K562 (cell line): ENCODE data around the gene PTPN7. TPM values are rescaled to one million over a fixed set of nuclear protein-coding genes. Genes with fewer than 3 reads are reported as not detected.

Experiments
- CBX2 ChIP-seq: fragments of 200-600 bp; sonication (generic); IDR thresholded peaks from one replicate; pipeline ENCODE4 v1.6.1; 2012; ENCODE audit warnings: mild to moderate bottlenecking, low read length, inconsistent platforms; ENCODE audit not compliant: insufficient read depth, poor library complexity, severe bottlenecking
- CCNT2 ChIP-seq: IDR thresholded peaks from 2 replicates; pipeline ENCODE4 v1.6.1; 2011; ENCODE audit warnings: borderline replicate concordance, low read depth, mild to moderate bottlenecking, moderate library complexity, mixed read lengths, low read length; ENCODE audit not compliant: insufficient read length; ENCODE audit errors: extremely low read depth
- FOXJ3 ChIP-seq: sonication (generic); formaldehyde crosslinking; IDR thresholded peaks from 2 replicates; pipeline ENCODE4 v1.4.0; 2020; ENCODE audit warnings: mild to moderate bottlenecking, missing genetic modification reagents
- JUNB ChIP-seq: fragments of 450-650 bp; formaldehyde crosslinking; conservative IDR thresholded peaks from 2 replicates; pipeline ENCODE4 v1.4.0; 2020; ENCODE audit warnings: mild to moderate bottlenecking
- KAT8 ChIP-seq: fragments of 450-650 bp; IDR thresholded peaks from 2 replicates; pipeline ENCODE4 v1.6.1; 2016; ENCODE audit warnings: low read depth, mild to moderate bottlenecking
- MTA2 ChIP-seq: fragments of 450-650 bp; IDR thresholded peaks from 2 replicates; pipeline ENCODE4 v1.6.1; 2016; ENCODE audit warnings: low read depth
- SNIP1 ChIP-seq: fragments of 450-650 bp; IDR thresholded peaks from 2 replicates; pipeline ENCODE4 v1.7.1; 2017; ENCODE audit warnings: low read depth, mild to moderate bottlenecking
- STAG1 ChIP-seq: sonication (generic); formaldehyde crosslinking; IDR thresholded peaks from 2 replicates; pipeline ENCODE4 v1.5.0; 2020; ENCODE audit warnings: missing genetic modification reagents, borderline replicate concordance
- TCF3 ChIP-seq: sonication (generic); formaldehyde crosslinking; IDR thresholded peaks from 2 replicates; pipeline ENCODE4 v1.4.0; 2020; ENCODE audit warnings: mild to moderate bottlenecking, missing genetic modification reagents
- TSC22D4 ChIP-seq: fragments of 450-650 bp; IDR thresholded peaks from 2 replicates; pipeline ENCODE4 v1.6.1; 2016; ENCODE audit warnings: missing genetic modification characterization, missing biosample characterization, control low read depth
- YY1 ChIP-seq, 3 experiments: IDR thresholded peaks; 2 replicates each; pipeline ENCODE4 v1.6.1; 2011; ENCODE audit warnings: low read length in 2 of 3, mild to moderate bottlenecking in 2 of 3, moderate library complexity in 2 of 3, borderline replicate concordance in 1 of 3, control low read depth in 1 of 3, low read depth in 1 of 3; ENCODE audit not compliant: insufficient read depth in 3 of 3, insufficient replicate concordance in 2 of 3, control insufficient read depth in 1 of 3, insufficient read length in 1 of 3; ENCODE audit errors: extremely low read depth in 1 of 3
- ZFP1 ChIP-seq: fragments of 450-650 bp; formaldehyde crosslinking; IDR thresholded peaks from 2 replicates; pipeline ENCODE4 v1.4.0; 2020; ENCODE audit warnings: mild to moderate bottlenecking, mixed read lengths
- ZNF12 ChIP-seq: sonication (generic); formaldehyde crosslinking; IDR thresholded peaks from 2 replicates; pipeline ENCODE4 v1.4.0; 2020; ENCODE audit warnings: mild to moderate bottlenecking, missing genetic modification reagents
- ZNF263 ChIP-seq: sonication (generic); formaldehyde crosslinking; IDR thresholded peaks from 2 replicates; pipeline ENCODE4 v1.8.0; 2022; ENCODE audit warnings: mild to moderate bottlenecking, missing genetic modification reagents, borderline replicate concordance
- ZNF316 ChIP-seq: fragments of 450-650 bp; IDR thresholded peaks from 2 replicates; pipeline ENCODE4 v1.6.1; 2016
- ZNF583 ChIP-seq: fragments of 250-450 bp; sonication (Bioruptor Pico); IDR thresholded peaks from 2 replicates; pipeline ENCODE4 v1.4.0; 2020
- ZNF785 ChIP-seq: fragments of 250-450 bp; sonication (Bioruptor Pico); IDR thresholded peaks from 2 replicates; pipeline ENCODE4 v1.4.0; 2020; ENCODE audit warnings: mild to moderate bottlenecking
- polyA plus RNA-seq, 8 experiments: library from polyadenylated mRNA; depleted of rRNA in 4 of 8; stranded (reverse) in 5 of 8; unstranded in 3 of 8; fragments of >200 nt; fragmentation: Nextera tagmentation in 2 of 8; fragmentation: Illumina TruSeq in 1 of 8; extraction: Ambion mirVana in 2 of 8; extraction: Trizol in 1 of 8; gene quantifications; 2 replicates each; pipeline versions ENCODE4 v1.2.1 to v1.2.3, GENCODE V29; 2011 to 2014; ENCODE audit warnings: inconsistent platforms in 1 of 8, missing spikeins in 1 of 8
- total RNA-seq, 7 experiments: library from RNA; depleted of rRNA in 6 of 7; stranded (reverse); fragments of >200 nt in 6 of 7; fragmentation: Illumina TruSeq in 2 of 7; extraction: Trizol in 2 of 7; gene quantifications; 2 replicates each; pipeline versions ENCODE4 v1.2.1 to v1.2.3, GENCODE V29; 2011 to 2021; ENCODE audit warnings: low replicate concordance in 1 of 7
- TF ChIP-seq, protein P1 (sequence below): fragments of 250-450 bp; sonication (Bioruptor Pico); IDR thresholded peaks from 2 replicates; pipeline ENCODE4 v1.4.0; 2020; ENCODE audit warnings: mild to moderate bottlenecking, moderate library complexity
- TF ChIP-seq, protein P2 (sequence below): fragments of 200-800 bp; sonication (Bioruptor generic); IDR thresholded peaks from 2 replicates; pipeline ENCODE4 v1.6.1; 2016; ENCODE audit warnings: missing genetic modification characterization, missing compliant biosample characterization

The PTPN7 gene
- total and polyA plus RNA-seq, 9 of the 15 experiments (the other 6 are each of a cell fraction or from before 2014, with no cell fraction given): 18.7 to 144 (median 120) TPM

GRCh38 chr1:202106340-202107254 is 53.8 kb downstream of the PTPN7 start (continued):
- TF ChIP-seq CBX2 (no peak), ZNF12 (CRISPR knock-in tag) (no peak), JUNB (CRISPR knock-in tag) (no peak), KAT8 (no peak), SNIP1 (no peak), ZFP1 (CRISPR knock-in tag) (no peak), ZNF785 (no peak), TCF3 (peak; percentile 48; the same call in 1 of the 2 replicates), ZNF316 (no peak), MTA2 (peak; percentile 41; the same call in 1 of the 2 replicates), FOXJ3 (CRISPR knock-in tag) (no peak), STAG1 (CRISPR knock-in tag) (no peak), CCNT2 (peak; percentile 45), YY1 (IDR thresholded peaks at IDR 0.05; ENCODE audit: borderline replicate concordance in 1 of 3, control insufficient read depth in 1 of 3, extremely low read depth in 1 of 3, insufficient read depth in 3 of 3, insufficient read length in 1 of 3, insufficient replicate concordance in 2 of 3, low read depth in 1 of 3, low read length in 2 of 3) (no peak), TSC22D4 (tag) (no peak), ZNF263 (CRISPR knock-in tag) (no peak; the same call in 1 of the 2 replicates), ZNF583 (CRISPR knock-in tag) (no peak)
- TF ChIP-seq, protein P1, sequence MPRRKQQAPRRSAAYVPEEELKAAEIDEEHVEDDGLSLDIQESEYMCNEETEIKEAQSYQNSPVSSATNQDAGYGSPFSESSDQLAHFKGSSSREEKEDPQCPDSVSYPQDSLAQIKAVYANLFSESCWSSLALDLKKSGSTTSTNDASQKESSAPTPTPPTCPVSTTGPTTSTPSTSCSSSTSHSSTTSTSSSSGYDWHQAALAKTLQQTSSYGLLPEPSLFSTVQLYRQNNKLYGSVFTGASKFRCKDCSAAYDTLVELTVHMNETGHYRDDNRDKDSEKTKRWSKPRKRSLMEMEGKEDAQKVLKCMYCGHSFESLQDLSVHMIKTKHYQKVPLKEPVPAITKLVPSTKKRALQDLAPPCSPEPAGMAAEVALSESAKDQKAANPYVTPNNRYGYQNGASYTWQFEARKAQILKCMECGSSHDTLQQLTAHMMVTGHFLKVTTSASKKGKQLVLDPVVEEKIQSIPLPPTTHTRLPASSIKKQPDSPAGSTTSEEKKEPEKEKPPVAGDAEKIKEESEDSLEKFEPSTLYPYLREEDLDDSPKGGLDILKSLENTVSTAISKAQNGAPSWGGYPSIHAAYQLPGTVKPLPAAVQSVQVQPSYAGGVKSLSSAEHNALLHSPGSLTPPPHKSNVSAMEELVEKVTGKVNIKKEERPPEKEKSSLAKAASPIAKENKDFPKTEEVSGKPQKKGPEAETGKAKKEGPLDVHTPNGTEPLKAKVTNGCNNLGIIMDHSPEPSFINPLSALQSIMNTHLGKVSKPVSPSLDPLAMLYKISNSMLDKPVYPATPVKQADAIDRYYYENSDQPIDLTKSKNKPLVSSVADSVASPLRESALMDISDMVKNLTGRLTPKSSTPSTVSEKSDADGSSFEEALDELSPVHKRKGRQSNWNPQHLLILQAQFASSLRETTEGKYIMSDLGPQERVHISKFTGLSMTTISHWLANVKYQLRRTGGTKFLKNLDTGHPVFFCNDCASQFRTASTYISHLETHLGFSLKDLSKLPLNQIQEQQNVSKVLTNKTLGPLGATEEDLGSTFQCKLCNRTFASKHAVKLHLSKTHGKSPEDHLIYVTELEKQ (CRISPR knock-in tag): no peak
- TF ChIP-seq, protein P2, sequence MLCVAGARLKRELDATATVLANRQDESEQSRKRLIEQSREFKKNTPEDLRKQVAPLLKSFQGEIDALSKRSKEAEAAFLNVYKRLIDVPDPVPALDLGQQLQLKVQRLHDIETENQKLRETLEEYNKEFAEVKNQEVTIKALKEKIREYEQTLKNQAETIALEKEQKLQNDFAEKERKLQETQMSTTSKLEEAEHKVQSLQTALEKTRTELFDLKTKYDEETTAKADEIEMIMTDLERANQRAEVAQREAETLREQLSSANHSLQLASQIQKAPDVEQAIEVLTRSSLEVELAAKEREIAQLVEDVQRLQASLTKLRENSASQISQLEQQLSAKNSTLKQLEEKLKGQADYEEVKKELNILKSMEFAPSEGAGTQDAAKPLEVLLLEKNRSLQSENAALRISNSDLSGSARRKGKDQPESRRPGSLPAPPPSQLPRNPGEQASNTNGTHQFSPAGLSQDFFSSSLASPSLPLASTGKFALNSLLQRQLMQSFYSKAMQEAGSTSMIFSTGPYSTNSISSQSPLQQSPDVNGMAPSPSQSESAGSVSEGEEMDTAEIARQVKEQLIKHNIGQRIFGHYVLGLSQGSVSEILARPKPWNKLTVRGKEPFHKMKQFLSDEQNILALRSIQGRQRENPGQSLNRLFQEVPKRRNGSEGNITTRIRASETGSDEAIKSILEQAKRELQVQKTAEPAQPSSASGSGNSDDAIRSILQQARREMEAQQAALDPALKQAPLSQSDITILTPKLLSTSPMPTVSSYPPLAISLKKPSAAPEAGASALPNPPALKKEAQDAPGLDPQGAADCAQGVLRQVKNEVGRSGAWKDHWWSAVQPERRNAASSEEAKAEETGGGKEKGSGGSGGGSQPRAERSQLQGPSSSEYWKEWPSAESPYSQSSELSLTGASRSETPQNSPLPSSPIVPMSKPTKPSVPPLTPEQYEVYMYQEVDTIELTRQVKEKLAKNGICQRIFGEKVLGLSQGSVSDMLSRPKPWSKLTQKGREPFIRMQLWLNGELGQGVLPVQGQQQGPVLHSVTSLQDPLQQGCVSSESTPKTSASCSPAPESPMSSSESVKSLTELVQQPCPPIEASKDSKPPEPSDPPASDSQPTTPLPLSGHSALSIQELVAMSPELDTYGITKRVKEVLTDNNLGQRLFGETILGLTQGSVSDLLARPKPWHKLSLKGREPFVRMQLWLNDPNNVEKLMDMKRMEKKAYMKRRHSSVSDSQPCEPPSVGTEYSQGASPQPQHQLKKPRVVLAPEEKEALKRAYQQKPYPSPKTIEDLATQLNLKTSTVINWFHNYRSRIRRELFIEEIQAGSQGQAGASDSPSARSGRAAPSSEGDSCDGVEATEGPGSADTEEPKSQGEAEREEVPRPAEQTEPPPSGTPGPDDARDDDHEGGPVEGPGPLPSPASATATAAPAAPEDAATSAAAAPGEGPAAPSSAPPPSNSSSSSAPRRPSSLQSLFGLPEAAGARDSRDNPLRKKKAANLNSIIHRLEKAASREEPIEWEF: no peak
